ENCODE data around the gene IGF2BP2. TPM values are rescaled to one million over a fixed set of nuclear protein-coding genes. Genes with fewer than 3 reads are reported as not detected.

Gene IGF2BP2
- polyA plus RNA-seq, 1 donor from 2014 or later = not detected

- H3K4me1 Mint-ChIP-seq = peaks cover 10 to 14% (median 11%) of the 10 kb centered on the region in 3 donors
- no peaks in the 10 kb centered on the region for H3K9me3 Mint-ChIP-seq
- H3K27me3 Mint-ChIP-seq = no peaks in the 10 kb centered on the region
- H3K27ac Mint-ChIP-seq = peak overlapping the region in 2 of 3 donors; percentile 43 to 96
- peak overlapping the region in 3 of 4 donors; percentile 14 to 37 (median 19) for H3K4me3 Mint-ChIP-seq
- peaks cover 7% of the 10 kb centered on the region for H3K36me3 Mint-ChIP-seq
Measured at GRCh38 chr3:185595526-185595925, 229.3 kb downstream of the IGF2BP2 start.

GRCh38 chr3:185594073-185594472, 230.8 kb downstream of the IGF2BP2 start:
- Mint-ChIP-seq H3K36me3 (peaks cover 4% of the 10 kb centered on the region), H3K9me3 (no peaks in the 10 kb centered on the region), H3K27ac (peak overlapping the region in 1 of 3 donors; percentile 27), H3K4me3 (no peak overlapping the region), H3K27me3 (no peaks in the 10 kb centered on the region), H3K4me1 (peaks cover 10 to 14% (median 13%) of the 10 kb centered on the region in 3 donors)

Other genes starting within 250 kb of the IGF2BP2 start
- gene SENP2, start 238.7 kb downstream of the IGF2BP2 start, polyA plus RNA-seq = 11.6 TPM
- 358 TPM for gene TRA2B, start 113.0 kb upstream of the IGF2BP2 start, polyA plus RNA-seq

All from IgD-negative memory B cell (primary cell).